ENCODE measurements around the gene TMEM225B. TPM values are rescaled to one million over a fixed set of nuclear protein-coding genes. Genes with fewer than 3 reads are reported as not detected.

Gene TMEM225B
- total RNA-seq, 2 experiments from 2014 or later, result 1.0 TPM

DNA sequence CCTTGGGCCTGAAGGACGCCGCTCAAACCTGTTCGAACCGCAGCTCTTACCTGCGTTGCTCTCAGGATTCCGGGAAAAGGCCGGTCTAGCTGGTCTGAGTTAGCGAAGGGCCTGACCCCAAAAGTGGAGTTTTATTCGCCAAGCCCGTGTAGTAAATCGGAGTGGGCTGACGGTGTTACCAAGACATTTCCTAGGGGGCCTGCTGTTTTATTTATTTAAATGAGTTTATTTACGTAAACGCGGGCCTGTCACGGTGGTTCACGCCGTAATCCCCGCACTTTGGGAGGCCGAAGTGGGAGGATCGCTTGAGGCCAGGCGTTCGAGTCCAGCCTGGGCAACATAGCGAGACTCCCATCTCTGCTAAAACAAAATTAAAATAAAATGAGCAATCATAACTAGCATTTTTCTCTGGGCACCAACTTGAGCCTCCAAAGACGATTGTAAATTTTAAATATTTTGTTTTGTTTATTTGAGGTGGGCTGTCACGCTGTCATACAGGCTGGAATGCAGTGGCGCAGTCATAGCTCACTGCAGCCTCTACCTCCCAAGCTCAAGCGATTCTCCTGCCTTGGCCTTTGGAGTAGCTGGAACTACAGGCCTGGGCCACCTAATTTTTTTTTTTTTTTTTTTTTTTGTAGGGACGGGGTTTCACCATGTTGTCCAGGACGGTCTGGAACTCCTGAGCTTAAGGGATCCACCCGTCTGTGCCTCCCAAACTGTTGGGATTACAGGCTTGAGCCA, 38.7 kb upstream of the TMEM225B start:
- Mint-ChIP-seq H3K9me3 (no peaks in the 10 kb centered on the region), H3K36me3 (ENCODE audit: low read depth) (peaks cover 78% of the 10 kb centered on the region), H3K27ac (peak overlapping the region; percentile 95), H3K27me3 (no peaks in the 10 kb centered on the region), H3K4me1 (ENCODE audit: low read depth) (peaks cover 61% of the 10 kb centered on the region), H3K4me3 (peak overlapping the region; percentile 93)
- H3K36me3 ChIP-seq (ENCODE audit: insufficient read depth, low read length), result peaks cover 63% of the 10 kb centered on the region
- peak overlapping the region; percentile 95 to 96 for H3K27ac ChIP-seq (ENCODE audit: low read depth in 1 of 2, low read length in 2 of 2)
- DNase-seq, result peak in 2 of 14 experiments; percentile 18 to 31
- intact Hi-C loops (cut with DNase I, micrococcal nuclease), result loop anchor here (2.0 to 10.0 kb wide), 5 partner anchors 55 to 438 kb away; partner anchors contain the start of genes ARPC1A (in 1 of the 2), ZKSCAN5 (in 1 of the 2) and ZSCAN25 (in 1 of the 2)
- H3K9me3 ChIP-seq (ENCODE audit: control insufficient read depth in 1 of 2, insufficient read depth in 1 of 2, low read length in 2 of 2), result no peaks in the 10 kb centered on the region
- no peak for ATAC-seq (ENCODE audit: poor library complexity)
- POLR2A ChIA-PET, result interaction anchor here (0.8 to 3.9 kb wide), 19 partner anchors 8 to 1309 kb away, joined by 3 to 99 read pairs (median 7); partner anchors contain the start of genes ATP5MF, BUD31, FBXO24 and LRCH4
- H3K4me3 ChIP-seq (ENCODE audit: low read length), result peak overlapping the region; percentile 98
- H3K4me1 ChIP-seq (ENCODE audit: insufficient read depth, low read length), result peaks cover 45% of the 10 kb centered on the region
- TF ChIP-seq, protein P1, sequence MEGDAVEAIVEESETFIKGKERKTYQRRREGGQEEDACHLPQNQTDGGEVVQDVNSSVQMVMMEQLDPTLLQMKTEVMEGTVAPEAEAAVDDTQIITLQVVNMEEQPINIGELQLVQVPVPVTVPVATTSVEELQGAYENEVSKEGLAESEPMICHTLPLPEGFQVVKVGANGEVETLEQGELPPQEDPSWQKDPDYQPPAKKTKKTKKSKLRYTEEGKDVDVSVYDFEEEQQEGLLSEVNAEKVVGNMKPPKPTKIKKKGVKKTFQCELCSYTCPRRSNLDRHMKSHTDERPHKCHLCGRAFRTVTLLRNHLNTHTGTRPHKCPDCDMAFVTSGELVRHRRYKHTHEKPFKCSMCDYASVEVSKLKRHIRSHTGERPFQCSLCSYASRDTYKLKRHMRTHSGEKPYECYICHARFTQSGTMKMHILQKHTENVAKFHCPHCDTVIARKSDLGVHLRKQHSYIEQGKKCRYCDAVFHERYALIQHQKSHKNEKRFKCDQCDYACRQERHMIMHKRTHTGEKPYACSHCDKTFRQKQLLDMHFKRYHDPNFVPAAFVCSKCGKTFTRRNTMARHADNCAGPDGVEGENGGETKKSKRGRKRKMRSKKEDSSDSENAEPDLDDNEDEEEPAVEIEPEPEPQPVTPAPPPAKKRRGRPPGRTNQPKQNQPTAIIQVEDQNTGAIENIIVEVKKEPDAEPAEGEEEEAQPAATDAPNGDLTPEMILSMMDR (IDR thresholded peaks at IDR 0.05), result no peak
- no peaks in the 10 kb centered on the region for H3K27me3 ChIP-seq (ENCODE audit: control insufficient read depth in 1 of 2, insufficient read depth in 2 of 2, low read length in 2 of 2)
- CTCF ChIA-PET, result interaction anchor here (0.7 to 1.3 kb wide), 2 partner anchors 57 to 172 kb away, joined by 3 read pairs; partner anchors contain the start of gene ZSCAN25

DNA sequence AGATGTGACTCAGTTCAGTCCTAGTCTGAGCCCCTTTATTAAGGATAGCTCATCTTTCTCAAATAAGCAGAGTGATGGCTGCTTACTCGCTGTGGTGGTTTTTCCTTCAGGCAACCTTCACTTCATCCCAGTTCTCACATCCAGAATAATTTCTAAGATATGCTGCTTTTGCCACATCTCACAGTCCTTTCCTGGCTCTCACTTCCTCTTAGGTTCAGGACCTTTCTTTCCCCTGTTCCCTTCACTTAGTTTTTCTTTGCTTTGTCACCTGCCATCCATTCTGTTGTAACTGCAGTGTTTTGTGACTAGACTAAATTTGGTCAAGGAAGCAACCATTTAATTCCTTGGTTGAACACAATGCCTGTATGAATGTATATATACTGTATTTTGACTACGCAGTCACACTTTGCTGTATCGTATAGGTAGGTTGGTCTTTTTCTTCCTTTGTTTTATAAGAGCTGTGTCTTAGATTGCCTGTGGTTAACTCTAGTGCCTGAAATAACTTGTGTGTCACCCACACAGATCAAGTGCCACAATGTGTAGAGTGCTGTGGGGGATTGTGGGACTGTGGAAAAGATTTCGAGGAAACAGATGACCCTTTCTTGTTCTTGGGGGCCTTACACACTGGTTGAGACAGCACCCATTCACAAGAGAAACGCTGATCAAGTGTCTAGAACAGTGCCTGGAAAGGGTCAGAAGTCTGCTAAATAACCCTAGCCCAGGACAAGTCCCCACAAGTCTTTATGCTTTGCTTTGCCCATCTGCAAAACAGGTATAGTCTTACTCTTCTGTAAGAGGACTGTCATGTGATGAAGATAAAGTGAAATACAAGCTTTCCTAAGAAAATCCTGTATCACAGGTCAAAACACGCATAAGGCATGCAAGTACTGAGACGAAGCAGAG, 37.0 kb upstream of the TMEM225B start:
- no peak overlapping the region for H3K4me3 ChIP-seq (ENCODE audit: low read length)
- POLR2A ChIA-PET, result interaction anchor here (3.9 kb wide), 1 partner anchor 19 kb away, joined by 36 read pairs; no protein-coding TSS in a partner anchor
- peaks cover 38% of the 10 kb centered on the region for H3K4me1 ChIP-seq (ENCODE audit: insufficient read depth, low read length)
- no peak for ATAC-seq (ENCODE audit: poor library complexity)
- peaks cover 84% of the 10 kb centered on the region for H3K36me3 Mint-ChIP-seq (ENCODE audit: low read depth)
- H3K27ac Mint-ChIP-seq, result peak overlapping the region; percentile 95
- no peaks in the 10 kb centered on the region for H3K9me3 Mint-ChIP-seq
- TF ChIP-seq, protein P1 (IDR thresholded peaks at IDR 0.05), result no peak
- H3K27me3 Mint-ChIP-seq, result no peaks in the 10 kb centered on the region
- H3K36me3 ChIP-seq (ENCODE audit: insufficient read depth, low read length), result peaks cover 61% of the 10 kb centered on the region
- intact Hi-C loops (cut with DNase I, micrococcal nuclease), result loop anchor here in 1 of 2 experiments (1.0 kb wide), 1 partner anchor 13 kb away; no protein-coding TSS in a partner anchor
- H3K4me3 Mint-ChIP-seq, result peak overlapping the region; percentile 70
- CTCF ChIA-PET, result no interaction called here
- H3K4me1 Mint-ChIP-seq (ENCODE audit: low read depth), result peaks cover 63% of the 10 kb centered on the region
- DNase-seq, result no peak
- H3K27ac ChIP-seq (ENCODE audit: low read depth in 1 of 2, low read length in 2 of 2), result peak overlapping the region in 1 of 2 donors; percentile 27
- H3K9me3 ChIP-seq (ENCODE audit: control insufficient read depth in 1 of 2, insufficient read depth in 1 of 2, low read length in 2 of 2), result no peaks in the 10 kb centered on the region
- no peaks in the 10 kb centered on the region for H3K27me3 ChIP-seq (ENCODE audit: control insufficient read depth in 1 of 2, insufficient read depth in 2 of 2, low read length in 2 of 2)

DNA sequence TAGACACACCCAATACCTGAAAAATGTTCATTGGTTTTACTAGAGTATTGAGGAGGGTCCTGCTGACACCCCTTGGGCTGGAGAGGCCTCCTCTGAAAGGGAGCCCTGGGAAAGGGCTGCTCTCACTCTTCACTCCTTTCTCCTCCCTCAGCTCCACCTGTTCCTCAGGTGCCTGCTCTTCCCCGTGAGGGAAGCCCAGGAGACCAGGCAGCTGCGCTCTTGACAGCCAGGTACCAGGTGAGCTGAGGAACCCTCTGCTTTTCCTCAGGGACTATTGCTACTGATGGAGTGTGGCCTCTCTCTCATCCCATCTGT, 36.4 kb upstream of the TMEM225B start:
- no peaks in the 10 kb centered on the region for H3K27me3 ChIP-seq (ENCODE audit: control insufficient read depth in 1 of 2, insufficient read depth in 2 of 2, low read length in 2 of 2)
- ATAC-seq (ENCODE audit: poor library complexity) (no peak), DNase-seq (no peak)
- ChIA-PET POLR2A (no interaction called here), CTCF (no interaction called here)
- intact Hi-C loops (cut with DNase I, micrococcal nuclease), result no loop called here
- H3K27ac ChIP-seq (ENCODE audit: low read depth in 1 of 2, low read length in 2 of 2), result no peak overlapping the region
- no peak overlapping the region for H3K4me3 ChIP-seq (ENCODE audit: low read length)
- Mint-ChIP-seq H3K36me3 (ENCODE audit: low read depth) (peaks cover 86% of the 10 kb centered on the region), H3K9me3 (no peaks in the 10 kb centered on the region), H3K27me3 (no peaks in the 10 kb centered on the region), H3K4me1 (ENCODE audit: low read depth) (peaks cover 61% of the 10 kb centered on the region), H3K4me3 (peak overlapping the region; percentile 70), H3K27ac (peak overlapping the region; percentile 73)
- H3K36me3 ChIP-seq (ENCODE audit: insufficient read depth, low read length), result peaks cover 66% of the 10 kb centered on the region
- TF ChIP-seq, protein P1 (IDR thresholded peaks at IDR 0.05), result no peak
- peaks cover 34% of the 10 kb centered on the region for H3K4me1 ChIP-seq (ENCODE audit: insufficient read depth, low read length)
- H3K9me3 ChIP-seq (ENCODE audit: control insufficient read depth in 1 of 2, insufficient read depth in 1 of 2, low read length in 2 of 2), result no peaks in the 10 kb centered on the region
